GM21528 (cell line): ENCODE measurements around the gene GNB1L.
"Not testable (repeated sequence)": the region's sequence is repeated elsewhere in the genome, so short reads cannot be mapped to it uniquely, and the experiment has no call there.

Experiments used
- ATAC-seq: cut with Tn5 transposase; IDR thresholded peaks from one replicate; pipeline ENCODE4 v1.9.1; 2021; ENCODE audit warnings: mild to moderate bottlenecking, moderate library complexity; ENCODE audit not compliant: unreplicated experiment, low FRiP score

Gene GNB1L

GRCh38 chr22:19785461-19786263, 69.0 kb downstream of the GNB1L start:
- ATAC-seq = no peak

- no peak for ATAC-seq
Measured at GRCh38 chr22:19784384-19785175, 70.1 kb downstream of the GNB1L start.

DNA sequence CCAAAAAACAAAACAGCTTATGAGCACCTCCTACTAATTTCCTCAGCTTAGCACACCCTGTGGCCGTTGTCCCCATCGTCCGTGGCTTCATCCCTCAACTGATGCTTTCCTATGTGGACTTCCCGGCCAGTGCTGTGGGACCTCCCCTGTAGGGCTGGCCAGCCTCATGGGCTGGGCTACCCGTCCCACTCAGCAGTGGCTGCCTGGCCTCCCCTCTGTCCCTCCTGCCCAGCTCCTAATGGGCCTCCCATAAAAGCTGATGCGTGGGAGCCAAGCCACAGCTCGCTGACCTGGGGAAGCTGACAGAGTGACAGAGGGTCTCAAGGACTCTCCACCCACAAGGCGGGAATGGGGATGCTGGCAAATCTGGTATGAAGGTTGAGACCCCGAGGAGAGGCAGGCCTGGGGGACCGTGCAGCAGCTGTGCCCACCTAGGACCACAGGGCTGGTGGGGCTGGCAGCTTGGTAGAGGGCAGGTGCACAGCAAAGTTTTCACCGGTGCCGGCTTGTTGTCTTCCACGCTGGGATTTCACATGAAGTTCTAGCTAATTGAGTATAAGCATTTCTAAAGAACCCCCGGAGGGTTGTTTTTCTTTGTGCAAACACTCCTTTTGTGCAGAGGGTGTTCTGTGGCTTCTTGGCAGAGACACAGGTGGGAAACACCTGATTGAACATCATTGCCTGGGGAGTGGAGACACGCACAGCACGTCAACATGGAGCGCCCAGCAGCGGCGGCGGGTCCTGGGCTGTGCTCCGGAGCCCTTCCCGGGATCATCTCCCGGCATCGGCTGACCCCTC, 70.9 kb downstream of the GNB1L start:
- no peak for ATAC-seq

- no peak for ATAC-seq
Measured at GRCh38 chr22:19782533-19782932, 72.1 kb downstream of the GNB1L start.

DNA sequence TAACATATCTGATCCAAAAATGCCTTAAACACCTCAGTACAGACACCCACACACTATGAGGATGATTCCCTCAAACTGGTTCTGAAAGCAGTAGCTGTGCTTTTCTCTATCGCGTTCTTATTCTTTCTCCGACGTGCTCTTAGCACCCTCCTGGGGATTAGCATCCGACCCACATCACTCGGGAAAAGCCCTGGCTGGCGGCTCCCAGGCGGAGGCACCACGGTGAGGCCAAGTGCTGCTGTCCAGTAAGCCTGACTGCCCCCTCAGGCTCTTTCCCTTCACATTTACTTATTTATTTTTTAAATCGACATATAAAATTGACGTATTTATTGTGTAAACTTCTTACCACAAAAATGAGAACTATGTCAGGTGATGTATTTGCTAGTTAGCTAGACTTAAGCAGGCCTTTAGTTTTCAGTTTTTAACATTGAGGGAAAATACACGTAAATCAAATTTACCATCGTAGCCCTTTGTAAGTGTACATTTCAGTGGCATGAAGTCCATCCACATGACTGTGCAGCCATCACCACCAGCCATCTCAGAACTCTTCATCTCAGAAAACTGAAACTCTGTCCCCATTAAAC, 74.9 kb downstream of the GNB1L start:
- ATAC-seq = no peak

- no peak for ATAC-seq
Measured at GRCh38 chr22:19779011-19779421, 75.7 kb downstream of the GNB1L start.

DNA sequence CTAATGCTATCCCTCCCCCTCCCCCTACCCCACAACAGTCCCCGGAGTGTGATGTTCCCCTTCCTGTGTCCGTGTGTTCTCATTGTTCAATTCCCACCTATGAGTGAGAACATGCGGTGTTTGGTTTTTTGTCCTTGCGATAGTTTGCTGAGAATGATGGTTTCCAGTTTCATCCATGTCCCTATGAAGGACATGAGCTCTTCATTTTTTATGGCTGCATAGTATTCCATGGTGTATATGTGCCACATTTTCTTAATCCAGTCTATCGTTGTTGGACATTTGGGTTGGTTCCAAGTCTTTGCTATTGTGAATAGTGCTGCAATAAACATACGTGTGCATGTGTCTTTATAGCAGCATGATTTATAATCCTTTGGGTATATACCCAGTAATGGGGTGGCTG, 77.5 kb downstream of the GNB1L start:
- not testable (repeated sequence) for ATAC-seq

DNA sequence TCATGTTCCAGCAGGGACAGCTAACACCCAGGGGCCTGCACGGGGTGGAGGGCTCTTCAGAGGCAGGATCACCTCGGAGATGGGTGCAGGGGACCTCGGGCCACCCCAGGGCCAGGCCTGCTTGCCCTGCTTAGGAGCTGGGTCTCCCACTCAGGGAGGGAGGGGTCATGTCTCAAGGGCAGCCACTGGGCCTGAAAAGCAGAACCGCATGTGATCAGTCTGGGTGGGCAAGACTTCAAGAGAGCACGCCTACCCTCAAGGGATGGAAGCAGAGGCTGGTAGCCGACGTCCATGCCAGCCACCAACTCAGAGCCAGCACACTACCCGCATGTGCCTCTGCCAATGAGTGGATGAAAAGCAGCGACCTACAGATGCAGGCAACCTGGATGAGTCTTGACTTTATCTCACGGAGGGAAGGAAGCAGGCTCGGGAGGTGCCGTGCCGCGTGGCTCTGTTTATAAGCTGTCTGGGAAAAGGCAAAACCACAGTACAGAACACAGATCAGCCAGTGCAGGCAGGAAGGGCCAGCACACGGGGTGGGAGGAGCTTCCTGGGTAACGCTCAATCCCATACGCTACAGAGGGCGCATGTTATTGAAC, 78.1 kb downstream of the GNB1L start:
- ATAC-seq = no peak

GRCh38 chr22:19775496-19776325, 79.0 kb downstream of the GNB1L start:
- no peak for ATAC-seq

- ATAC-seq = no peak
Measured at GRCh38 chr22:19774628-19775027, 80.0 kb downstream of the GNB1L start.

- ATAC-seq = no peak
Measured at GRCh38 chr22:19773470-19774040, 81.1 kb downstream of the GNB1L start.

DNA sequence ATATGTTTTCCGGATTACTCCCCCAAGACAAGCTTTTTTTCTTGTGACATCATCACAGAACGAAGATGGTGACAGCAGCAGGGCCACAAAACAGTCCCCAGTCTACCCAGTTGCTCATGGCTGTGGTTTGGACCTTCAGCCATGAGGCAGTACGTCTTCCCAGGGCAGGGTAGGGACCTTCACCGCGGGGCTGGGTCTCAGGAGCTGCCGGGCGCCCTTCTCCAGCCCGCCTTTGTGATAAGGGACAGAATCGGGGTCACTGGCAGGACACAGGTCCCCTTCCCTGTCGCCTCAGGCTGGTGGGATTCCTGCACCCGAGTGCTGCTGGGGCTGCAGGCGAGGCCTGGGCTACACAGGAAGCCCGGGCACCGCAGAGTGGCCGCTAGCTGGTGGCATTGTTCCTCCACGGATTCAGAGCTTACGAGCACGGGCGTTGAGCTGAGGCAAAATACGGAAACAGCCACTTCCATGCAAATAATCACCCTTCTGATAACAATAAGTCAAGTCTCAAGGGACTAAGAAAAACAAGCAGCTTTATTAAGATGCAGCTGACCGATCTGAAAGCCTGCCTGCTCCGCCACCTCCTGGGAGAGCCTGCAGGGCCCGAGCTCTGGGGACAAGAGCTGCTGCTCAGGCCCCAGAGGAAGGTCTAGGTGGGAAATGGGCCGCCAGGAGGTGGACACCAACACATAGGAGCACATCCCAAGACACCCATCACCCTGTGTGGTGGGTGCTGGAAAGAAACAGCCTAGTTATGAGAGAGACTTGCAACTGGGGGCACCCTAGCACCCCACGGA, 81.8 kb downstream of the GNB1L start:
- no peak for ATAC-seq

- ATAC-seq = no peak
Measured at GRCh38 chr22:19772422-19772672, 82.3 kb downstream of the GNB1L start.

GRCh38 chr22:19770349-19771220, 84.1 kb downstream of the GNB1L start:
- ATAC-seq = no peak

DNA sequence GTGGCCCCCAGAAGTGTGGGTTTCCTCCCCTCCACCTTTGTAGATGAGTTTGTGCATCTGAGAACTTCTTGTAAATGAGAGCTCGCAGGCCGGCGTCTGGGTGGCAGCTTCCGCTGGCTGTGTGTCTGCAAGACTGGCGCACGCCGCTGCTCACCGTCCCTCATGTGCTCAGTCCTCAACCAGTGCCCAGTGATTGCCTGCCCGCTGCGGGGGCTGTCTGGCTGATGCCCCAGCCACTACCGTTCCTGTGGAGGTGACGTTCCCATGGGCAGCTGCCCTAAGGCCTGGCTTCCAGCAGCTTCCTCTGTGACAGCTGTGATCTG, 85.3 kb downstream of the GNB1L start:
- no peak for ATAC-seq

DNA sequence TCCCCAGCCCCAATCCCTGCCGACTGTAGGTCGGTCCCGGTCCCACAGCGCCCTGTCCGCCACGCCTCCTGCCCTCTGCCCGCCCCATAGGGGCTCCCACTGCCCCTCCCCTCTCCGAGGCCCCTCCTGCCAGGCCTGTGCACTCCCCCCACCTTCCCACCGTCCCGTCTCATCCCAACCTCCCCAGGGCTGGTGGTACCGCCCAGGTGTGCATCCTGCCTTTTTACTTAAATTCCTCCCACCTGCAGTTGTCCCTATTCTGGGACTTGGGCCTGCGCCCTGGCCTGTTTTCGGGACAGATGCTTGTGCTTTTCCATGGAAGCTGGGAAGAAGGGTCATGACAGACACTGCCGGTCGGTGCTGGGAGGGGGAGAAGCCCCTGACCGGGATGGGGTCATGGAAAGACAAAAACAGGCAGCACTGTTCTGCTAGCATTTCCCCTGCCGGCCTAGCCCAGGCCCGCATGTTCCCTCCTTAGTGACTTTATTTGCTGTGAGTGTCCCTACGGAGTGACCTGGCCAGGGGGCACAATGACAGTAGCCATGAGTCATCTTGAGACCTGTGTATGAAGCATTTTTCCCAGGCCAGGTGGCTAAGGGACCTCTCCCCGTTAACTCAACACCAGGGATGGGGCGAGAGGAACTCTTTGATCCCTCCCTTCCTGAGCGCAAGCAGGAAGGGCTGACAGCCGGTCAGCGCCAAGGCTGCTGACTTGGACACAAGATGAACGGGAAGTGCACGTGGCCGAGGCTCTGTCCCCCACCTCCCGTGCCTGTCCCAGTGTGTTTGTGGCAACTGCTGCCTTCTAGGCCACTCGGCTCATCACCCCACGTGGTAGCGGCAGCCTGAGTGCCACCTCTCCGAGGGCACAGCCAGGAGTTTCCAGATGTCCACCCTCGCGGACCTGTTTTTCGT, 87.0 kb downstream of the GNB1L start:
- ATAC-seq = no peak
